ENCODE data around the gene HTN1. TPM values are rescaled to one million over a fixed set of nuclear protein-coding genes. Genes with fewer than 3 reads are reported as not detected.

HTN1 gene
- total RNA-seq, 4 donors from 2014 or later: not detected

GRCh38 chr4:70041652-70042286, 8.5 kb upstream of the HTN1 start:
- TF ChIP-seq, protein P1, sequence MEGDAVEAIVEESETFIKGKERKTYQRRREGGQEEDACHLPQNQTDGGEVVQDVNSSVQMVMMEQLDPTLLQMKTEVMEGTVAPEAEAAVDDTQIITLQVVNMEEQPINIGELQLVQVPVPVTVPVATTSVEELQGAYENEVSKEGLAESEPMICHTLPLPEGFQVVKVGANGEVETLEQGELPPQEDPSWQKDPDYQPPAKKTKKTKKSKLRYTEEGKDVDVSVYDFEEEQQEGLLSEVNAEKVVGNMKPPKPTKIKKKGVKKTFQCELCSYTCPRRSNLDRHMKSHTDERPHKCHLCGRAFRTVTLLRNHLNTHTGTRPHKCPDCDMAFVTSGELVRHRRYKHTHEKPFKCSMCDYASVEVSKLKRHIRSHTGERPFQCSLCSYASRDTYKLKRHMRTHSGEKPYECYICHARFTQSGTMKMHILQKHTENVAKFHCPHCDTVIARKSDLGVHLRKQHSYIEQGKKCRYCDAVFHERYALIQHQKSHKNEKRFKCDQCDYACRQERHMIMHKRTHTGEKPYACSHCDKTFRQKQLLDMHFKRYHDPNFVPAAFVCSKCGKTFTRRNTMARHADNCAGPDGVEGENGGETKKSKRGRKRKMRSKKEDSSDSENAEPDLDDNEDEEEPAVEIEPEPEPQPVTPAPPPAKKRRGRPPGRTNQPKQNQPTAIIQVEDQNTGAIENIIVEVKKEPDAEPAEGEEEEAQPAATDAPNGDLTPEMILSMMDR (IDR thresholded peaks at IDR 0.05; ENCODE audit: low read depth): no peak

DNA sequence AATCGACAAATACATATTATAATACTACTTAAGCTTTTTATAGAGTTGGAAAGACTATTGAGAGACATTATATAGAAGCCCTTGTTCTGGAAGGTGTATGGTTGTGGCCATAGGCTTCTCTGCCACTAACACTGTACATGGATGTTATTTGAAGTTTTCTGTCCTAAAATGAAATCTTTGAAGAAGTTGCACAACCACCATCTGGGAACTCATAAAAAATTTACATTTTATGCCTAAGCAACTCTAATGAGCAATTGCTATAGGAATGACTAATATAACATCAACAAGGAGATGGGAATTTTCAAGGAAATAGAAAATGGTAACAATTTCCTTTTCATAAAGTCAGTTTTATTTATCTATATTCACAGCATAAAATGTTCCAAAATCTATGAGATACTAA, 7.4 kb downstream of the HTN1 start:
- TF ChIP-seq, protein P1 (IDR thresholded peaks at IDR 0.05; ENCODE audit: low read depth): no peak

GRCh38 chr4:70059149-70059548, 8.9 kb downstream of the HTN1 start:
- TF ChIP-seq, protein P1 (IDR thresholded peaks at IDR 0.05; ENCODE audit: low read depth): no peak

DNA sequence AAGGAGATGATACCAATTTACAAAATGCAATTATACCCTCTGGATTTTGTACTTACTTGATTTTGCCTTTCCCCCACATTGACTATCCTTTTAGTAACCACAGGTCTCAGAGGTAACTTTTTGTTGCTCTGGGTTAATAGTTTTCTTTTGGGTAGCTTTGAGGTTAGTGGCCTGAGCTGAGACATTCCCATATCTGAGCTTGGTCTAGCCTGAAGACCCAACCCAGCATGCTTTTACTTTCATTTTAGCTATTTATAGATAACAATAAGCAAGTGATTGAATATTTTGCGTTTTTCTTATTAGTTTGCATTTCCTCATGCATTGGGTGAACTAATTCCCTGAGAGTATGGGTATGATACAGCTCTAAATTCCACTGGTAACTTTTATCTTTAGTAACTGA, 11.8 kb downstream of the HTN1 start:
- TF ChIP-seq, protein P1 (IDR thresholded peaks at IDR 0.05; ENCODE audit: low read depth): no peak

DNA sequence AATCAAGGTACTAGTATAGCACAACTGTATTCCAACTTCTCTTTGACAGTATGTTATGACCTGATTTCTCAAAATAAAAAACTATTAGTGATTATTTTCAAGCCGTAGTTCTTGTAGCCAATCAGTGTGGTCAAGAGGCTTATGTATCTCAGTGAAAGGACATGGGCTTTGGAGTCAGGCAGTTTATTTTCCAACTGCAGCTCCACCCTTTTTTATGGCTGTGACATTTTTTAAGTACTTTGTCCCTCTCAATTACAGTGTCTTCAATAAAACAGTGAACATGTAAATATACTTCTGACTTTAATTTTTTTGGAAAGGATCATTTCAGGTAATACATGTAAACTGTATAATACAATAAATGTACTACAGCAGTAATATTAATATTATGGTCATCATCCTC, 30.0 kb downstream of the HTN1 start:
- TF ChIP-seq, protein P1 (IDR thresholded peaks at IDR 0.05; ENCODE audit: low read depth): no peak

- TF ChIP-seq, protein P1 (IDR thresholded peaks at IDR 0.05; ENCODE audit: low read depth): no peak
Measured at GRCh38 chr4:70099206-70099605, 49.0 kb downstream of the HTN1 start.

Other genes with a start within 250 kb of the HTN1 start
- under 1 TPM in 1 of 4 donors, not detected in 3; 0.34 TPM for gene SULT1E1, start 190.3 kb upstream of the HTN1 start, total RNA-seq
- gene CSN1S1, start 119.4 kb upstream of the HTN1 start, total RNA-seq: 10 to 100 TPM in 2 of 4 donors, 1 to 10 TPM in 2; 1.3 to 27.3 (median 16.2) TPM
- gene CSN2, start 84.7 kb upstream of the HTN1 start, total RNA-seq: not detected
- not detected for gene STATH, start 54.5 kb upstream of the HTN1 start, total RNA-seq
- not detected for gene HTN3, start 22.0 kb upstream of the HTN1 start, total RNA-seq
- not detected for gene PRR27, start 103.8 kb downstream of the HTN1 start, total RNA-seq
- gene ODAM, start 145.3 kb downstream of the HTN1 start, total RNA-seq: not detected
- gene FDCSP, start 175.7 kb downstream of the HTN1 start, total RNA-seq: not detected
- gene CSN3, start 192.2 kb downstream of the HTN1 start, total RNA-seq: not detected